B cell (primary cell): ENCODE data around the gene PPBP. TPM values are rescaled to one million over a fixed set of nuclear protein-coding genes. Genes with fewer than 3 reads are reported as not detected.
"Not testable (repeated sequence)": the region's sequence is repeated elsewhere in the genome, so short reads cannot be mapped to it uniquely, and the experiment has no call there.

Experiments used
- ATAC-seq: fragments of 200-7000 bp; cut with Tn5 transposase; one replicate; pipeline ENCODE4 v1.10.0; 2021; ENCODE audit warnings: low read depth, mild to moderate bottlenecking, moderate number of reproducible peaks, moderate library complexity
- CTCF ChIA-PET: fragments of 350-600 bp; sonication (Branson Sonifier 250); formaldehyde crosslinking; loops from one replicate; lab custom pipeline; 2021; ENCODE audit warnings: antibody characterized with exemption, inconsistent platforms; lab: Charles Lee
- POLR2A ChIA-PET: fragments of 350-600 bp; sonication (Branson Sonifier 250); formaldehyde crosslinking; loops from one replicate; lab custom pipeline; 2021; ENCODE audit warnings: antibody characterized with exemption; lab: Charles Lee
- DNase-seq: peaks from one replicate; pipeline ENCODE4 v3.0.0; 2013
- H2AFZ ChIP-seq: 2 replicates; pipeline ENCODE4 v1.6.1; 2012; ENCODE audit warnings: mild to moderate bottlenecking, low read depth, low read length; ENCODE audit not compliant: insufficient read depth, poor library complexity, severe bottlenecking
- H3K27ac ChIP-seq, 2 donors: 1 replicate in 1 of 2; 2 replicates in 1 of 2; pipeline ENCODE4 v1.5.1; 2012 to 2013; ENCODE audit warnings: low read length in 2 of 2, mild to moderate bottlenecking in 2 of 2, moderate library complexity in 1 of 2
- H3K27me3 ChIP-seq, 4 experiments: fragments of 200-600 bp in 1 of 4; sonication (generic) in 1 of 4; replicated peaks in 1 of 4; 1 replicate in 2 of 4; 2 replicates in 2 of 4; pipeline versions ENCODE4 v1.6.1 to v1.7.0; 2013 to 2016; ENCODE audit warnings: low read length in 3 of 4, mild to moderate bottlenecking in 2 of 4, mixed read lengths in 1 of 4, moderate library complexity in 1 of 4; ENCODE audit not compliant: insufficient read depth in 4 of 4, control insufficient read depth in 3 of 4; ENCODE audit errors: control extremely low read depth in 1 of 4
- H3K36me3 ChIP-seq, 2 experiments: replicated peaks in 1 of 2; 1 replicate in 1 of 2; 2 replicates in 1 of 2; pipeline versions ENCODE4 v1.6.1 to v1.7.1; 2013; ENCODE audit warnings: low read length in 1 of 2; ENCODE audit not compliant: insufficient read depth in 2 of 2, control insufficient read depth in 1 of 2; ENCODE audit errors: control extremely low read depth in 1 of 2, extremely low read depth in 1 of 2
- H3K4me1 ChIP-seq, 2 donors: fragments of 200-600 bp in 1 of 2; sonication (generic) in 1 of 2; 1 replicate in 1 of 2; 2 replicates in 1 of 2; pipeline versions ENCODE4 v1.5.1 to v1.6.1; 2013 to 2017; ENCODE audit warnings: low read length in 2 of 2; ENCODE audit not compliant: control insufficient read depth in 2 of 2, insufficient read depth in 2 of 2
- H3K4me2 ChIP-seq: replicated peaks from 2 replicates; pipeline ENCODE3; 2012; ENCODE audit warnings: mild to moderate bottlenecking, low read depth, low read length; ENCODE audit not compliant: poor library complexity, severe bottlenecking
- H3K4me3 ChIP-seq, 5 experiments: fragments of 200-600 bp in 1 of 5; sonication (generic) in 1 of 5; 1 replicate in 3 of 5; 2 replicates in 2 of 5; pipeline versions ENCODE4 v1.5.1 to v1.7.0; 2011 to 2016; ENCODE audit warnings: low read length in 4 of 5, mild to moderate bottlenecking in 4 of 5, low read depth in 2 of 5, control low read depth in 1 of 5, moderate library complexity in 1 of 5; ENCODE audit not compliant: insufficient read depth in 1 of 5; ENCODE audit errors: control extremely low read depth in 1 of 5, extremely low read depth in 1 of 5
- H3K79me2 ChIP-seq: fragments of 200-600 bp; sonication (generic); one replicate; pipeline ENCODE4 v1.6.0; 2016; ENCODE audit warnings: low read length; ENCODE audit not compliant: control insufficient read depth, insufficient read depth
- H3K9ac ChIP-seq: fragments of 200-600 bp; sonication (generic); 2 replicates; pipeline ENCODE4 v1.6.1; 2017; ENCODE audit warnings: mild to moderate bottlenecking, low read length, moderate library complexity
- H3K9me3 ChIP-seq, 3 donors: one replicate each; pipeline versions ENCODE4 v1.6.1 to v1.7.1; 2013; ENCODE audit warnings: low read length in 2 of 3; ENCODE audit not compliant: control insufficient read depth in 2 of 3, insufficient read depth in 1 of 3; ENCODE audit errors: control extremely low read depth in 1 of 3
- H4K20me1 ChIP-seq: 2 replicates; pipeline ENCODE4 v1.6.0; 2012; ENCODE audit warnings: mild to moderate bottlenecking, low read length; ENCODE audit not compliant: insufficient read depth, control insufficient read depth, poor library complexity, severe bottlenecking
- H3K27ac Mint-ChIP-seq: one replicate; pipeline ENCODE4 v1.8.0; 2021; ENCODE audit warnings: mixed read lengths
- H3K27me3 Mint-ChIP-seq: one replicate; pipeline ENCODE4 v1.8.0; 2021; ENCODE audit warnings: mixed read lengths
- H3K4me1 Mint-ChIP-seq: one replicate; pipeline ENCODE4 v1.8.0; 2021; ENCODE audit warnings: mixed read lengths
- H3K4me3 Mint-ChIP-seq: one replicate; pipeline ENCODE4 v1.8.0; 2021; ENCODE audit warnings: mixed read lengths
- H3K9me3 Mint-ChIP-seq: one replicate; pipeline ENCODE4 v1.8.0; 2022; ENCODE audit warnings: mixed read lengths; ENCODE audit not compliant: insufficient read depth
- EZH2 ChIP-seq: IDR thresholded peaks from 2 replicates; pipeline ENCODE4 v1.6.1; 2012; ENCODE audit warnings: borderline replicate concordance, low read depth, mild to moderate bottlenecking, moderate library complexity, low read length; ENCODE audit not compliant: insufficient read depth, poor library complexity, severe bottlenecking
- WGBS: methylation state at CpG from one replicate; pipeline ENCODE4 v1.1.5; 2013; ENCODE audit warnings: missing lambda C conversion rate; ENCODE audit not compliant: insufficient coverage; 5-methylcytosine and 5-hydroxymethylcytosine counted together
- intact Hi-C: fragments of 100-400 bp; cut with micrococcal nuclease; formaldehyde crosslinking; loops from one replicate; pipeline ENCODE4 v1.10.0; 2022
- polyA plus RNA-seq: library from polyadenylated mRNA; depleted of rRNA; stranded (reverse); fragments of >200 nt; gene quantifications from 2 replicates; pipeline ENCODE4 v1.2.3, GENCODE V29; 2012
- total RNA-seq, 2 donors: library from RNA; stranded (reverse); fragments of 120-200 nt in 1 of 2; gene quantifications; 1 replicate in 1 of 2; 2 replicates in 1 of 2; pipeline versions ENCODE4 v1.2.3 to v1.2.4, GENCODE V29; 2013 to 2022
- TF ChIP-seq, protein P1 (sequence below): fragments of 200-600 bp; IDR thresholded peaks from one replicate; pipeline ENCODE4 v1.8.0; 2022; ENCODE audit warnings: antibody characterized with exemption, mild to moderate bottlenecking

Gene PPBP
- total and polyA plus RNA-seq, 2 donors (not counting 1 experiment from before 2014, with no cell fraction given), result 0.42 to 0.43 TPM

DNA sequence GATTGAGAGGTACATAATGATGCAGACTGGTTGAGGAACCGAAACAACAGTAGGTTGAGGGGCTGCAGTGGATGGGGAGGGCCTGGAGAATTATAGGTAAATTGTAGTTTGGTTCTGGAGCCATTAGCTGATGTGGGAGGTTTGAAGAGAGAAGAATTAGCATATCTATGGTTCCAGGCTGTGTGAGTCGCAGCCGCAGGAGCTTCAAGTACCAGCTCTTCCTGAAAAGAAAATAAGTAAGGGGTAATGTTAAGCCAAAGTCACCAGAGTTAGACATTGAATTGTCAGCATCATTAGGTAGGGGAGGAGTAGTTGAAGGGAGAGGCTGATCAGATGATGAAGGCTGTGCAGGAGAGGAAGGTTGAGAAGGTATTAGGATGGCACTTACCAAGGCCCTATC is 35.6 kb downstream of the PPBP start:
- Histone ChIP-seq H4K20me1 (no peaks in the 10 kb centered on the region), H3K27me3 (no peaks in the 10 kb centered on the region), H2AFZ (no peak overlapping the region), H3K27ac (no peak overlapping the region), H3K79me2 (no peaks in the 10 kb centered on the region), H3K4me1 (no peaks in the 10 kb centered on the region), H3K36me3 (no peaks in the 10 kb centered on the region), H3K4me2 (no peak overlapping the region), H3K9me3 (peaks cover 0 to 5% (median 1%) of the 10 kb centered on the region in 3 donors), H3K9ac (no peak overlapping the region), H3K4me3 (no peak overlapping the region)
- ChIA-PET CTCF (no interaction called here), POLR2A (no interaction called here)
- intact Hi-C loops, result no loop called here
- ATAC-seq (no peak), DNase-seq (no peak)
- 92% methylated on average over 3 of the region's 3 CpGs for WGBS
- Mint-ChIP-seq H3K4me1 (no peaks in the 10 kb centered on the region), H3K27me3 (no peaks in the 10 kb centered on the region), H3K9me3 (peaks cover 10% of the 10 kb centered on the region), H3K4me3 (no peak overlapping the region), H3K27ac (no peak overlapping the region)
- TF ChIP-seq EZH2, result no peak
- TF ChIP-seq, protein P1, sequence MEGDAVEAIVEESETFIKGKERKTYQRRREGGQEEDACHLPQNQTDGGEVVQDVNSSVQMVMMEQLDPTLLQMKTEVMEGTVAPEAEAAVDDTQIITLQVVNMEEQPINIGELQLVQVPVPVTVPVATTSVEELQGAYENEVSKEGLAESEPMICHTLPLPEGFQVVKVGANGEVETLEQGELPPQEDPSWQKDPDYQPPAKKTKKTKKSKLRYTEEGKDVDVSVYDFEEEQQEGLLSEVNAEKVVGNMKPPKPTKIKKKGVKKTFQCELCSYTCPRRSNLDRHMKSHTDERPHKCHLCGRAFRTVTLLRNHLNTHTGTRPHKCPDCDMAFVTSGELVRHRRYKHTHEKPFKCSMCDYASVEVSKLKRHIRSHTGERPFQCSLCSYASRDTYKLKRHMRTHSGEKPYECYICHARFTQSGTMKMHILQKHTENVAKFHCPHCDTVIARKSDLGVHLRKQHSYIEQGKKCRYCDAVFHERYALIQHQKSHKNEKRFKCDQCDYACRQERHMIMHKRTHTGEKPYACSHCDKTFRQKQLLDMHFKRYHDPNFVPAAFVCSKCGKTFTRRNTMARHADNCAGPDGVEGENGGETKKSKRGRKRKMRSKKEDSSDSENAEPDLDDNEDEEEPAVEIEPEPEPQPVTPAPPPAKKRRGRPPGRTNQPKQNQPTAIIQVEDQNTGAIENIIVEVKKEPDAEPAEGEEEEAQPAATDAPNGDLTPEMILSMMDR, result no peak

DNA sequence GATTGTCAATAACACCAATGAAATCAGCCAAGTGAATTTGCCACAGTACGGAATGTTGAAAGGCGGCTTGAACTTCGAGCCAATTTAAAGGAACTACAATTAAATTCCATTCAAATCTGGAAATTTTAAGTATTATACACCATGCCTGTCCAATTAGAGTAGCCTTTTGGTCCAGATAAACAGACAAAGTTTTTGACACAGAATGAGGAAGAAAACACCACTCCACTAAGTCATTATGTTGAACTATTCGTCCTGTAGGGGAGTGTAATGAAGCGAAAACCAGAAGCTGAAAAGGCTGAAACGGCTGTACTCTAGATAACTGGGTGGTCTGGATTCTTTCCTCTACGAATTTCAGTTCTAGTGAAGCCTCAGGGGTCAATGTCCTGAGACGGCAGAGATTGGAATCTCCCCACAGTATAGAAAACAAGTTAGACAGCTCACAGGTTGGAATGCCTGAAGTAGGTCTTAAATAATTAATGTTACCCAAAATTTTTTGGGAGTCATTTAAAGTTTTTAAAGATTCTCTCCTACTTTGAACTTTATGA is 37.5 kb downstream of the PPBP start:
- DNase-seq, ATAC-seq, H3K27me3 ChIP-seq, H4K20me1 ChIP-seq, H3K79me2 ChIP-seq, H3K27ac ChIP-seq, H3K4me3 Mint-ChIP-seq, intact Hi-C loops, H3K9me3 ChIP-seq, H3K4me2 ChIP-seq, H3K4me1 Mint-ChIP-seq, H3K4me3 ChIP-seq, H3K4me1 ChIP-seq, H3K36me3 ChIP-seq, H3K9ac ChIP-seq, H3K27ac Mint-ChIP-seq, H2AFZ ChIP-seq, H3K9me3 Mint-ChIP-seq, POLR2A ChIA-PET, H3K27me3 Mint-ChIP-seq, CTCF ChIA-PET: not testable (repeated sequence)
- 80% methylated on average over 2 of the region's 8 CpGs for WGBS
